ENCODE data around the gene CIDEB. TPM values are rescaled to one million over a fixed set of nuclear protein-coding genes. Genes with fewer than 3 reads are reported as not detected.
"Not testable (repeated sequence)": the region's sequence is repeated elsewhere in the genome, so short reads cannot be mapped to it uniquely, and the experiment has no call there.

CIDEB gene, protein sequence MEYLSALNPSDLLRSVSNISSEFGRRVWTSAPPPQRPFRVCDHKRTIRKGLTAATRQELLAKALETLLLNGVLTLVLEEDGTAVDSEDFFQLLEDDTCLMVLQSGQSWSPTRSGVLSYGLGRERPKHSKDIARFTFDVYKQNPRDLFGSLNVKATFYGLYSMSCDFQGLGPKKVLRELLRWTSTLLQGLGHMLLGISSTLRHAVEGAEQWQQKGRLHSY
- total RNA-seq: 10 to 100 TPM in 1 of 4 donors, 1 to 10 TPM in 3; 4.6 to 13.0 (median 9.5) TPM

DNA sequence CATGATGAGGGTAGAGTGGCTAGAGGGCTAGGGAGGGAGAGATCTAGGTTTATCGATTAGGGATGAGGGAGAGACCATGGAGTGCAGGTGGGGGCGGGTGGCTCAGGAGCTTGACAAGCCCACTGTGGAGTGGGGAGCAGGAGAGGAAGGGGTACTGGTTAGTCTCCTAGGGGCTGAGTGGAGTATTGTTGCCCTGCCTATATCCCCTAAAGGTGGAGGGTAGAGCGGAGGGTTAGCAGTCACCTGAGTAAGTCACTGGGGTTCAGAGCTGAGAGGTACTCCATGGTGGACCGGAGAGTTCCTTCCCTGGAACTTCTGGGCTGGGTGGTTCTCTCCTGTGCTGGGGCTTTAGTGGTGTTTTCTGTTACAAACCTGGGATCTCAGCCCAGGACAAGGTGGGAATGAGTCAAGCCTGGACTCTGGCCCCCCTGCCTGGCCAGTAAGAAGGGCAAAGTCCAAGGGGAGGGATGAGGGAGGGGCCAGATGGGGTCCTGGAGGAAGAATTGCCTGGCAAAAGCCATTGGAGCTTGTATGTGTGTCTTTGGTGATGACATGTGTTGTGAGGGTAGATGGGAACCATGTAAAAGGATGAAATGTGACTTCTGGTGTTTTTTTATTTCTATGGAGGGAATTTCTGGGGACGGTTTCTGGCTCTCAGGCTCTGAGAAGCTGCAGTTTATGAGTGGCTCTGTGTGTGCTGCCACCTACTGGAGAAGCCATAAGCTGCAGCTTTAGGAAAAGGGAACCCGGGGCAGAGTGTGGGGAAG lies at the start of gene CIDEB:
Gene CIDEB (minus strand): TSS at position 403 of the 767 bp plus-strand sequence. CDS start 119 bp downstream, at position 284.
- H3K36me3 ChIP-seq: peaks cover 34 to 35% of the 10 kb centered on the region in 2 donors
- intact Hi-C loops (cut with DNase I): no loop called here

DNA sequence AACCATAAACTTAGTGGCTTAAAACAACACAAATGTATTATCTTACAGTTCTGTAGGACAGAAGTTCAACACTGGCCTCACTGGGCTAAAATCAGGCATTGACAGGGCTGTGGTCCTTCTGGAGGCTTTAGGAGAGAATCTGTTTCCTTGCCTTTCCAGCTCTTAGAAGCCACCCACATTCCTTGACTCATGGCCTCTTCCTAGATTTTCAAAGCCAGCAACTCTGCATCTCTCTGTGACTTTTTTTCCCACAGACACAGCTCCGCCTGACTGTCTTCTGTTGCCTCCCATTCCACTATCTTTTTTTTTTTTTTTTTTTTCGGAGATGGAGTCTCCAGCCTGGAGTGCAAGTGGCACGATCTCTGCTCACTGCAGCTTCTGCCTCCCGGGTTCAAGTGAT lies 48.4 kb upstream of the CIDEB start:
- Histone ChIP-seq H3K4me3 (replicated peaks in 1 of 3) (no peak overlapping the region), H3K27me3 (no peaks in the 10 kb centered on the region), H3K36me3 (no peaks in the 10 kb centered on the region), H3K9me3 (no peaks in the 10 kb centered on the region), H3K27ac (no peak overlapping the region), H3K4me1 (peaks cover 9 to 25% of the 10 kb centered on the region in 2 donors)
- TF ChIP-seq POLR2A (IDR thresholded peaks at IDR 0.05): no peak
- TF ChIP-seq CTCF (IDR thresholded peaks at IDR 0.05): no peak
- intact Hi-C loops (cut with DNase I): no loop called here
- no peak for DNase-seq
- WGBS, 2 donors: 95 to 96% methylated on average over 4 of the region's 4 CpGs

More for the DNA sequence above, at the start of gene CIDEB:
- Histone ChIP-seq H3K4me1 (peaks cover 19 to 41% of the 10 kb centered on the region in 2 donors), H3K27ac (no peak within 1 kb of the TSS), H3K4me3 (replicated peaks in 1 of 3) (no peak within 1 kb of the TSS), H3K27me3 (no peaks in the 10 kb centered on the region), H3K9me3 (no peaks in the 10 kb centered on the region)
- no peak for TF ChIP-seq POLR2A (IDR thresholded peaks at IDR 0.05)
- TF ChIP-seq CTCF (IDR thresholded peaks at IDR 0.05): peak; percentile 66 to 93 (median 80)
- peak; percentile 48 to 60 for DNase-seq
- 61 to 67% methylated on average over 6 of the region's 6 CpGs for WGBS, 2 donors

- no peak overlapping the region for H3K4me3 ChIP-seq (replicated peaks in 1 of 3)
- H3K27me3 ChIP-seq: no peaks in the 10 kb centered on the region
- peaks cover 9 to 25% of the 10 kb centered on the region in 2 donors for H3K4me1 ChIP-seq
- no peak overlapping the region for H3K27ac ChIP-seq
- no peak for TF ChIP-seq POLR2A (IDR thresholded peaks at IDR 0.05)
- TF ChIP-seq CTCF (IDR thresholded peaks at IDR 0.05): no peak
- intact Hi-C loops (cut with DNase I): no loop called here
- H3K36me3 ChIP-seq: no peaks in the 10 kb centered on the region
- no peak for DNase-seq
- no peaks in the 10 kb centered on the region for H3K9me3 ChIP-seq
- 89 to 90% methylated on average over 7 of the region's 7 CpGs for WGBS, 2 donors
Measured at GRCh38 chr14:24355009-24355408, 47.2 kb upstream of the CIDEB start.

DNA sequence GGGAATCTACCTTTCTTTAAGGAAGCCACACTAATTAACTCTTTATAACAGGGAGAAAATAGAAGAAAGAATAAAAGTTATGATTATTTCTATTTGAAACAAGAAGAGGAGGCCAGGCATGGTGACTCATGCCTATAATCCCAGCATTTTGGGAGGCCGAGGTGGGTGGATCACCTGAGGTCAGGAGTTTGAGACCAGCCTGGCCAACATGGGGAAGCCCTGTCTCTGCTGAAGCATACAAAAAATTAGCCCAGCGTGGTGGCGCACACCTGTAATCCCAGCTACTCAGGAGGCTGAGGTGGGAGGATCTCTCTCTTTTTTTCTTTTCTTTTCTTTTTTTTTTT lies 46.7 kb upstream of the CIDEB start:
- H3K4me1 ChIP-seq: peaks cover 9 to 25% of the 10 kb centered on the region in 2 donors
- H3K9me3 ChIP-seq; H3K4me3 ChIP-seq (replicated peaks in 1 of 3); H3K27ac ChIP-seq; intact Hi-C loops (cut with DNase I); DNase-seq; H3K36me3 ChIP-seq; H3K27me3 ChIP-seq: not testable (repeated sequence)
- WGBS, 2 donors: 89 to 95% methylated on average over 3 of the region's 3 CpGs

DNA sequence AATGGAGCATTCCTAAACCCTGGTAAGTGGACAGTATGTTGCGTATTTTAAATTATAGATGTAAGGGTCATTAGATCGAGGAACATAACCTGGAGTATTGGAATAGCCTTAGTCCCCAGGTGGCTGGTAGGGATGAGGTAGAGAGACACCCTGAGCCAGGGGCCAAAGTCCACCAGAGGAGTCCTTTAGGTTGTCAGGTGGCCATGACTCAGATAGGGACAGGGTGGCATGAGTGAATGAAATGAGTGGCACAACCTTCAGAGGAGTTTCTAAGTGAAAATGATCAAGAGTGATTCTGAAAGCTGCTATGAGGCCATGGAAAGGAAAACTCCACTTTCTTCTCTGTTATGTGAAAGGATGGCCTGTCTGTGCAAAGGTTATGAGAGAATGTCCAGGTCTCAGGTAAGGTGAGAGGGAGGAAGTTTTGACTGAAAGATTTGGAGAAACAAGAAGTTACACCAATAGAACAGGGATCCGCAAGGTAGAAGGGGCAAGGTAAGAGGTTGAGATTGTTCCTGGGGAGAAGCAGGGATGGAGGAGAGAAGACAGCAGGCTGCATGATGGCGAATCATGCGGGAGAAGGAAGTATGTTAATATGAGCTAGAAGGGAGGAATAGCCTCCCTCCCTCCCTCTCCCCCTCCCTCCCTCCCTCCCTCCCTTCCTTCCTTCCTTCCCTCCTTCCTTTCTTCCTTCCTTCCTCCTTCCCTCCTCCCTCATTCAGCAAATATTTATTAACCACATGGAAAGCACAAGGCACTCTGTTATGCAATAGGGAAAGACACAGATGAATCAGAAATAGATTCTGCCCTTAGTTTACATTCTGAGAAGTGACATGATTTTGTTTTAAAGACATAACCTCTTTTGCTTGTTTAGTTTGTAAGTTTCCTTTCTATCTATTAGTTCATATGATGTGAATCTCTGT lies 46.0 kb upstream of the CIDEB start:
- Histone ChIP-seq H3K27ac (no peak overlapping the region), H3K4me1 (peaks cover 9 to 25% of the 10 kb centered on the region in 2 donors), H3K36me3 (no peaks in the 10 kb centered on the region), H3K4me3 (replicated peaks in 1 of 3) (no peak overlapping the region), H3K27me3 (no peaks in the 10 kb centered on the region), H3K9me3 (no peaks in the 10 kb centered on the region)
- TF ChIP-seq POLR2A (IDR thresholded peaks at IDR 0.05): no peak
- TF ChIP-seq CTCF (IDR thresholded peaks at IDR 0.05): no peak
- intact Hi-C loops (cut with DNase I): no loop called here
- no peak for DNase-seq
- 89% methylated on average over 5 of the region's 5 CpGs for WGBS, 2 donors

All from thyroid gland (tissue), 4 donors.